ENCODE data around the gene NGF. TPM values are rescaled to one million over a fixed set of nuclear protein-coding genes. Genes with fewer than 3 reads are reported as not detected.

NGF gene
- total and polyA plus RNA-seq, 9 of the 15 experiments (the other 6 are each of a cell fraction or from before 2014, with no cell fraction given): not detected

DNA sequence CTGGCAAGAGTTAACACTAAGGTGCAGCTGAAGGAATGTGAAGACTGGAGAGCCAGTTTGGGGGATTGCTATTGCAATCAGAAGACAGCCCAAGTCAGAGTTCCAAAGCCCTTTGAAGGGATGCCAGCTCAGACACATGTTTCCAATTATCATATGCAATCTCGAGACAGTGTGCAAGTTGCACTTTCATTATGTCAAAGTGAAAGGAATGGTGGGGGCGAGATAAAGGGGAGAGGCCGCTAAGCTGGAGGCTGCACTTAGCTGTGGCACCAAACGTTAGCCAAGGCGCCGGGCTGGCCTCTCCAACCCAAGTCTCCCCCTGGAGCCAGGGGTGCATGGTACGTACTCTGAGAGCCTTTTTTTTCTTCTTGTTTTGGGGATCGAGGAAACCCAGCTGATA lies 58.0 kb downstream of the NGF start:
- FAIRE-seq: no peak
- no peaks in the 10 kb centered on the region for H3K79me2 ChIP-seq (ENCODE audit: control insufficient read depth, insufficient read depth, low read length)
- CTCF ChIA-PET (ENCODE audit: low intra/inter-chr PET ratio): no interaction called here
- DNase-seq (ENCODE audit: extremely low read depth in 1 of 4, low spot score in 3 of 4): no peak
- no peak for TF ChIP-seq SIRT6 (IDR thresholded peaks at IDR 0.05; ENCODE audit: low read depth, low read length)
- no peak for TF ChIP-seq TAL1 (IDR thresholded peaks at IDR 0.05)
- TF ChIP-seq, protein P1, sequence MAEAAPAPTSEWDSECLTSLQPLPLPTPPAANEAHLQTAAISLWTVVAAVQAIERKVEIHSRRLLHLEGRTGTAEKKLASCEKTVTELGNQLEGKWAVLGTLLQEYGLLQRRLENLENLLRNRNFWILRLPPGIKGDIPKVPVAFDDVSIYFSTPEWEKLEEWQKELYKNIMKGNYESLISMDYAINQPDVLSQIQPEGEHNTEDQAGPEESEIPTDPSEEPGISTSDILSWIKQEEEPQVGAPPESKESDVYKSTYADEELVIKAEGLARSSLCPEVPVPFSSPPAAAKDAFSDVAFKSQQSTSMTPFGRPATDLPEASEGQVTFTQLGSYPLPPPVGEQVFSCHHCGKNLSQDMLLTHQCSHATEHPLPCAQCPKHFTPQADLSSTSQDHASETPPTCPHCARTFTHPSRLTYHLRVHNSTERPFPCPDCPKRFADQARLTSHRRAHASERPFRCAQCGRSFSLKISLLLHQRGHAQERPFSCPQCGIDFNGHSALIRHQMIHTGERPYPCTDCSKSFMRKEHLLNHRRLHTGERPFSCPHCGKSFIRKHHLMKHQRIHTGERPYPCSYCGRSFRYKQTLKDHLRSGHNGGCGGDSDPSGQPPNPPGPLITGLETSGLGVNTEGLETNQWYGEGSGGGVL (CRISPR knock-in tag; IDR thresholded peaks at IDR 0.05): no peak
- TF ChIP-seq HSF4 (CRISPR knock-in tag; IDR thresholded peaks at IDR 0.05; ENCODE audit: borderline replicate concordance): no peak
- no peak for TF ChIP-seq NCOA1 (IDR thresholded peaks at IDR 0.05; ENCODE audit: low read depth)
- TF ChIP-seq ZNF239 (CRISPR knock-in tag; IDR thresholded peaks at IDR 0.05): no peak
- TF ChIP-seq ZNF707 (CRISPR knock-in tag; conservative IDR thresholded peaks at IDR 0.05): no peak
- TF ChIP-seq GTF2A2 (tag; IDR thresholded peaks at IDR 0.05): no peak
- TF ChIP-seq ZSCAN32 (CRISPR knock-in tag; IDR thresholded peaks at IDR 0.05): no peak
- TF ChIP-seq ATF7 (IDR thresholded peaks at IDR 0.05): no peak
- TF ChIP-seq ZNF785 (CRISPR knock-in tag; IDR thresholded peaks at IDR 0.05): no peak
- TF ChIP-seq TARDBP (IDR thresholded peaks at IDR 0.05): no peak
- TF ChIP-seq, protein P2, sequence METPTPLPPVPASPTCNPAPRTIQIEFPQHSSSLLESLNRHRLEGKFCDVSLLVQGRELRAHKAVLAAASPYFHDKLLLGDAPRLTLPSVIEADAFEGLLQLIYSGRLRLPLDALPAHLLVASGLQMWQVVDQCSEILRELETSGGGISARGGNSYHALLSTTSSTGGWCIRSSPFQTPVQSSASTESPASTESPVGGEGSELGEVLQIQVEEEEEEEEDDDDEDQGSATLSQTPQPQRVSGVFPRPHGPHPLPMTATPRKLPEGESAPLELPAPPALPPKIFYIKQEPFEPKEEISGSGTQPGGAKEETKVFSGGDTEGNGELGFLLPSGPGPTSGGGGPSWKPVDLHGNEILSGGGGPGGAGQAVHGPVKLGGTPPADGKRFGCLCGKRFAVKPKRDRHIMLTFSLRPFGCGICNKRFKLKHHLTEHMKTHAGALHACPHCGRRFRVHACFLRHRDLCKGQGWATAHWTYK (CRISPR knock-in tag; IDR thresholded peaks at IDR 0.05): no peak
- no peak for TF ChIP-seq MAZ (CRISPR knock-in tag; conservative IDR thresholded peaks at IDR 0.05 in 1 of 2, IDR thresholded peaks at IDR 0.05 in 1 of 2)
- TF ChIP-seq HNRNPK (IDR thresholded peaks at IDR 0.05; ENCODE audit: low read depth, low read length, poor library complexity, severe bottlenecking): no peak
- 0 out of 2 replicates have a peak, but pooled peaks cover 3% of the 10 kb centered on the region for H4K20me1 ChIP-seq (replicated peaks; ENCODE audit: control insufficient read depth, insufficient read depth, low read length)
- in situ Hi-C loops (cut with MboI) (no loop called here), intact Hi-C loops (cut with micrococcal nuclease) (no loop called here)
- H2AFZ ChIP-seq (ENCODE audit: low read depth, low read length): no peak overlapping the region
- WGBS (ENCODE audit: insufficient coverage, low coverage, missing lambda C conversion rate): 2% methylated on average over 8 of the region's 8 CpGs
- no peak overlapping the region for H3K4me2 ChIP-seq (ENCODE audit: insufficient read depth, low read length)
- no TSS peak for BruUV-seq (replicated peaks)
- POLR2A ChIA-PET: no interaction called here
- ATAC-seq: no peak
- H3K4me1 ChIP-seq (replicated peaks in 1 of 2; ENCODE audit: control insufficient read depth in 2 of 2, insufficient read depth in 2 of 2, low read length in 2 of 2): no peaks in the 10 kb centered on the region
- no peak overlapping the region for H3K4me3 ChIP-seq
- no peak overlapping the region for H3K9ac ChIP-seq (ENCODE audit: insufficient read depth in 1 of 2, low read depth in 2 of 2, low read length in 2 of 2)
- H3K9me3 ChIP-seq (replicated peaks; ENCODE audit: control insufficient read depth, insufficient read depth, low read depth, low read length): no peaks in the 10 kb centered on the region
- H3K27ac ChIP-seq (ENCODE audit: extremely low read depth, low read depth, low read length): no peak overlapping the region
- peaks cover 5 to 22% of the 10 kb centered on the region in 2 experiments; a peak in 3 of 5 replicates for H3K27me3 ChIP-seq (ENCODE audit: control insufficient read depth in 2 of 2, insufficient read depth in 2 of 2, low read length in 2 of 2)
- no peaks in the 10 kb centered on the region for H3K36me3 ChIP-seq (ENCODE audit: control insufficient read depth, insufficient read depth, low read length)
- no peaks in the 10 kb centered on the region for H3K9me1 ChIP-seq (ENCODE audit: control insufficient read depth, insufficient read depth, low read length)
